Caco-2 (cell line): Measurements from ENCODE around the gene MYOM3. TPM values are rescaled to one million over a fixed set of nuclear protein-coding genes. Genes with fewer than 3 reads are reported as not detected.

Experiments
- BruUV-seq: library from RNA; stranded (reverse); fragments of 400-500 nt; replicated peaks from 2 replicates; lab custom pipeline; 2021; lab: Mats Ljungman, UMichigan
- CTCF ChIA-PET: fragments of 300-600 bp; sonication (Branson Sonifier 250); formaldehyde crosslinking; loops from one replicate; lab custom pipeline; 2022; ENCODE audit warnings: antibody characterized with exemption; lab: Charles Lee
- POLR2A ChIA-PET: fragments of 300-600 bp; sonication (Branson Sonifier 250); formaldehyde crosslinking; loops from one replicate; lab custom pipeline; 2022; ENCODE audit warnings: antibody characterized with exemption; lab: Charles Lee
- DNase-seq, 2 experiments: peaks; one replicate each; pipeline versions ENCODE4 v3.0.0 to v3.0.0-alpha.2; 2020 to 2022
- H3K27me3 ChIP-seq: replicated peaks from 2 replicates; pipeline ENCODE4 v1.6.0; 2011; ENCODE audit warnings: low read length; ENCODE audit not compliant: control insufficient read depth, insufficient read depth
- H3K36me3 ChIP-seq: 2 replicates; pipeline ENCODE4 v1.5.1; 2011; ENCODE audit warnings: low read length; ENCODE audit not compliant: control insufficient read depth, insufficient read depth
- H3K4me1 ChIP-seq: fragments of 250-450 bp; sonication (Bioruptor Pico); 2 replicates; pipeline ENCODE4 v1.5.1; 2020; ENCODE audit warnings: mild to moderate bottlenecking
- H3K4me3 ChIP-seq: 2 replicates; pipeline ENCODE4 v1.5.1; 2011; ENCODE audit warnings: low read depth, mild to moderate bottlenecking, control low read depth, low read length
- H3K9me3 ChIP-seq: fragments of 250-450 bp; sonication (Bioruptor Pico); 2 replicates; pipeline ENCODE4 v1.5.1; 2020; ENCODE audit warnings: mild to moderate bottlenecking, moderate library complexity
- H3K27ac Mint-ChIP-seq: one replicate; pipeline ENCODE4 v1.8.0; 2022; ENCODE audit warnings: mixed read lengths; ENCODE audit not compliant: unreplicated experiment
- H3K27me3 Mint-ChIP-seq: one replicate; pipeline ENCODE4 v1.8.0; 2022; ENCODE audit warnings: mixed read lengths; ENCODE audit not compliant: insufficient read depth, unreplicated experiment
- H3K36me3 Mint-ChIP-seq: one replicate; pipeline ENCODE4 v1.8.0; 2022; ENCODE audit warnings: mild to moderate bottlenecking, mixed read lengths; ENCODE audit not compliant: insufficient read depth, unreplicated experiment
- H3K4me1 Mint-ChIP-seq: one replicate; pipeline ENCODE4 v1.8.0; 2022; ENCODE audit warnings: low read depth, mixed read lengths; ENCODE audit not compliant: unreplicated experiment
- H3K4me3 Mint-ChIP-seq: one replicate; pipeline ENCODE4 v1.8.0; 2022; ENCODE audit warnings: mild to moderate bottlenecking, moderate library complexity, mixed read lengths; ENCODE audit not compliant: unreplicated experiment
- H3K9me3 Mint-ChIP-seq: one replicate; pipeline ENCODE4 v1.8.0; 2022; ENCODE audit warnings: mixed read lengths; ENCODE audit not compliant: unreplicated experiment
- CTCF ChIP-seq, 2 experiments: fragments of 200-600 bp in 1 of 2; IDR thresholded peaks; 1 replicate in 1 of 2; 2 replicates in 1 of 2; pipeline versions ENCODE4 v1.5.1 to v1.8.0; 2011 to 2022; ENCODE audit warnings: antibody characterized with exemption in 1 of 2, control low read depth in 1 of 2, inconsistent platforms in 1 of 2, low read depth in 1 of 2, low read length in 1 of 2, mild to moderate bottlenecking in 1 of 2, moderate library complexity in 1 of 2; ENCODE audit not compliant: insufficient read depth in 1 of 2, severe bottlenecking in 1 of 2, unreplicated experiment in 1 of 2
- intact Hi-C: fragments of 100-400 bp; cut with micrococcal nuclease; formaldehyde crosslinking; loops from one replicate; pipeline ENCODE4 v1.10.0; 2022; ENCODE audit not compliant: unreplicated experiment
- total RNA-seq: library from RNA; stranded (reverse); gene quantifications from 2 replicates; pipeline ENCODE4 v1.2.3, GENCODE V29; 2022

The MYOM3 gene
- total RNA-seq, 1 experiment from 2014 or later: not detected

GRCh38 chr1:24107462-24108138 is 4.3 kb downstream of the MYOM3 start:
- no peak for TF ChIP-seq CTCF (IDR thresholded peaks at IDR 0.05; ENCODE audit: insufficient read depth in 1 of 2, low read depth in 1 of 2, low read length in 1 of 2, severe bottlenecking in 1 of 2, unreplicated experiment in 1 of 2)
- CTCF ChIA-PET: no interaction called here
- Histone ChIP-seq H3K9me3 (no peaks in the 10 kb centered on the region), H3K36me3 (no peaks in the 10 kb centered on the region), H3K27me3 (no peaks in the 10 kb centered on the region), H3K4me1 (0 out of 2 replicates have a peak, but pooled peaks cover 10% of the 10 kb centered on the region), H3K4me3 (no peak overlapping the region)
- no TSS peak for BruUV-seq
- Mint-ChIP-seq H3K9me3 (no peaks in the 10 kb centered on the region), H3K36me3 (no peaks in the 10 kb centered on the region), H3K4me3 (no peak overlapping the region), H3K4me1 (peaks cover 8% of the 10 kb centered on the region), H3K27me3 (no peaks in the 10 kb centered on the region), H3K27ac (peak overlapping the region; percentile 48)
- intact Hi-C loops: no loop called here
- POLR2A ChIA-PET: interaction anchor here (0.6 kb wide), 1 partner anchor 43 kb away, joined by 3 read pairs; no protein-coding TSS in a partner anchor
- no peak for DNase-seq

GRCh38 chr1:24105368-24106160 is 6.4 kb downstream of the MYOM3 start:
- H3K4me3 Mint-ChIP-seq: no peak overlapping the region
- Histone ChIP-seq H3K36me3 (no peaks in the 10 kb centered on the region), H3K27me3 (no peaks in the 10 kb centered on the region), H3K4me3 (no peak overlapping the region), H3K9me3 (no peaks in the 10 kb centered on the region), H3K4me1 (0 out of 2 replicates have a peak, but pooled peaks cover 10% of the 10 kb centered on the region)
- ChIA-PET CTCF (interaction anchor here (0.5 kb wide), 1 partner anchor 11 kb away, joined by 6 read pairs; no protein-coding TSS in a partner anchor), POLR2A (no interaction called here)
- no peaks in the 10 kb centered on the region for H3K9me3 Mint-ChIP-seq
- no peaks in the 10 kb centered on the region for H3K36me3 Mint-ChIP-seq
- no peak for DNase-seq
- peaks cover 8% of the 10 kb centered on the region for H3K4me1 Mint-ChIP-seq
- no peak for TF ChIP-seq CTCF (IDR thresholded peaks at IDR 0.05; ENCODE audit: insufficient read depth in 1 of 2, low read depth in 1 of 2, low read length in 1 of 2, severe bottlenecking in 1 of 2, unreplicated experiment in 1 of 2)
- intact Hi-C loops: no loop called here
- no peaks in the 10 kb centered on the region for H3K27me3 Mint-ChIP-seq
- H3K27ac Mint-ChIP-seq: no peak overlapping the region
- BruUV-seq: no TSS peak

- Mint-ChIP-seq H3K27ac (no peak overlapping the region), H3K27me3 (no peaks in the 10 kb centered on the region), H3K9me3 (no peaks in the 10 kb centered on the region), H3K36me3 (no peaks in the 10 kb centered on the region), H3K4me3 (no peak overlapping the region), H3K4me1 (peaks cover 8% of the 10 kb centered on the region)
- no peak for TF ChIP-seq CTCF (IDR thresholded peaks at IDR 0.05; ENCODE audit: insufficient read depth in 1 of 2, low read depth in 1 of 2, low read length in 1 of 2, severe bottlenecking in 1 of 2, unreplicated experiment in 1 of 2)
- Histone ChIP-seq H3K4me3 (no peak overlapping the region), H3K27me3 (no peaks in the 10 kb centered on the region), H3K36me3 (no peaks in the 10 kb centered on the region), H3K9me3 (no peaks in the 10 kb centered on the region), H3K4me1 (0 out of 2 replicates have a peak, but pooled peaks cover 10% of the 10 kb centered on the region)
- intact Hi-C loops: no loop called here
- BruUV-seq: no TSS peak
- no peak for DNase-seq
- CTCF ChIA-PET: interaction anchor here (0.5 kb wide), 1 partner anchor 11 kb away, joined by 6 read pairs; no protein-coding TSS in a partner anchor
- POLR2A ChIA-PET: no interaction called here
These were observed 7.1 kb downstream of the MYOM3 start for GRCh38 chr1:24104854-24105253.
